CD4-positive, alpha-beta T cell (primary cell): ENCODE data around the gene TRABD2B. TPM values are rescaled to one million over a fixed set of nuclear protein-coding genes. Genes with fewer than 3 reads are reported as not detected.

Source experiments
- ATAC-seq: fragments of 200-7000 bp; cut with Tn5 transposase; one replicate; pipeline ENCODE4 v1.10.0; 2022; ENCODE audit warnings: mild to moderate bottlenecking; ENCODE audit not compliant: poor library complexity
- CTCF ChIA-PET: fragments of 350-600 bp; sonication (Branson Sonifier 250); formaldehyde crosslinking; loops from one replicate; lab custom pipeline; 2021; ENCODE audit warnings: antibody characterized with exemption, inconsistent platforms; lab: Charles Lee
- POLR2A ChIA-PET: fragments of 350-600 bp; sonication (Branson Sonifier 250); formaldehyde crosslinking; loops from one replicate; lab custom pipeline; 2021; ENCODE audit warnings: antibody characterized with exemption, inconsistent platforms; lab: Charles Lee
- DNase-seq, 14 experiments: peaks; one replicate each; pipeline ENCODE4 v3.0.0-alpha.2; 2013 to 2020; ENCODE audit warnings: mixed read lengths in 2 of 14
- H3K27ac ChIP-seq, 2 donors: one replicate each; pipeline versions ENCODE4 v1.5.1 to v1.7.0; 2013; ENCODE audit warnings: low read length in 2 of 2, low read depth in 1 of 2, mild to moderate bottlenecking in 1 of 2
- H3K27me3 ChIP-seq, 2 experiments: 1 replicate in 1 of 2; 2 replicates in 1 of 2; pipeline versions ENCODE4 v1.6.1 to v1.7.0; 2013; ENCODE audit warnings: low read length in 2 of 2, control low read depth in 1 of 2, mild to moderate bottlenecking in 1 of 2, moderate library complexity in 1 of 2; ENCODE audit not compliant: insufficient read depth in 2 of 2, control insufficient read depth in 1 of 2
- H3K36me3 ChIP-seq: one replicate; pipeline ENCODE4 v1.6.1; 2013; ENCODE audit warnings: low read length, control low read depth; ENCODE audit not compliant: insufficient read depth
- H3K4me1 ChIP-seq: one replicate; pipeline ENCODE4 v1.6.1; 2013; ENCODE audit warnings: low read length, control low read depth; ENCODE audit not compliant: insufficient read depth
- H3K4me3 ChIP-seq: one replicate; pipeline ENCODE4 v1.5.1; 2013; ENCODE audit warnings: mild to moderate bottlenecking, low read length, moderate library complexity
- H3K9me3 ChIP-seq, 2 experiments: 1 replicate in 1 of 2; 2 replicates in 1 of 2; pipeline versions ENCODE4 v1.6.1 to v1.7.0; 2013; ENCODE audit warnings: low read length in 2 of 2, mild to moderate bottlenecking in 2 of 2, control low read depth in 1 of 2, moderate library complexity in 1 of 2; ENCODE audit not compliant: control insufficient read depth in 1 of 2, insufficient read depth in 1 of 2
- H3K27ac Mint-ChIP-seq: one replicate; pipeline ENCODE4 v1.8.0; 2020; ENCODE audit warnings: mixed read lengths
- H3K27me3 Mint-ChIP-seq: one replicate; pipeline ENCODE4 v1.8.0; 2021; ENCODE audit warnings: mixed read lengths
- H3K36me3 Mint-ChIP-seq: one replicate; pipeline ENCODE4 v1.8.0; 2021; ENCODE audit warnings: low read depth, mixed read lengths
- H3K4me1 Mint-ChIP-seq: one replicate; pipeline ENCODE4 v1.8.0; 2021; ENCODE audit warnings: low read depth, mixed read lengths
- H3K4me3 Mint-ChIP-seq: one replicate; pipeline ENCODE4 v1.8.0; 2020; ENCODE audit warnings: mild to moderate bottlenecking, mixed read lengths
- H3K9me3 Mint-ChIP-seq: one replicate; pipeline ENCODE4 v1.8.0; 2020; ENCODE audit warnings: mixed read lengths
- intact Hi-C, 2 experiments: fragments of 100-400 bp; cut with DNase I in 1 of 2; cut with micrococcal nuclease in 1 of 2; formaldehyde crosslinking; loops; one replicate each; pipeline versions ENCODE4 v1.15.1 to v1.9.0; 2023 to 2025; cut with DNase I, micrococcal nuclease
- total RNA-seq, 174 experiments: library from RNA in 2 of 174; stranded (reverse) in 2 of 174; gene quantifications; one replicate each; pipeline ENCODE4 v1.2.3 and lab custom pipeline; 2021 to 2026
- TF ChIP-seq, protein P1 (sequence below): fragments of 200-600 bp; IDR thresholded peaks from one replicate; pipeline ENCODE4 v1.8.0; 2022; ENCODE audit warnings: antibody characterized with exemption, mild to moderate bottlenecking

The TRABD2B gene
- total RNA-seq, 2 experiments from 2014 or later: not detected

DNA sequence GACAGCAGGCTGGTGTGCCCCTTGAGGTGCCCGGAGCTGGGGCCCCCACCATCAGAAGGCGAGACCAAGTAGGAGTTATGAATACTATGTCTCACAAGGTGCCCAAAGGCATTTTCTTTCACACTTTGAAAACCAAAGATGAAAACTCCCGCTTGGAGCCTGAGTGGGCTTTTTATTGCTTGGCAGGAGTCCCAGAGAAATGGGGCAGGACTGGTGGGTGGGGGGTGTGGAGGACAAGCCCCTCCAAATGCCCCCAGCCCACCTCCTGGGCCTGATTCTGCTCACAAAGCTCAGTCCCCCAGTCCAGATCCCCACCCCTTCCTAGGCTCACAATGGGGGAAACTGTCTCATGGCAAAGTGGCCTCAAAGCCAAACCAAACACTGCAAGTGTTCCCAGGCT is 227.9 kb downstream of the TRABD2B start:
- ATAC-seq (no peak), DNase-seq (no peak)
- Mint-ChIP-seq H3K27me3 (peaks cover 4% of the 10 kb centered on the region), H3K36me3 (no peaks in the 10 kb centered on the region), H3K27ac (no peak overlapping the region), H3K4me3 (no peak overlapping the region), H3K4me1 (no peaks in the 10 kb centered on the region), H3K9me3 (no peaks in the 10 kb centered on the region)
- intact Hi-C loops: no loop called here
- H3K27ac ChIP-seq: no peak overlapping the region
- ChIA-PET CTCF (no interaction called here), POLR2A (no interaction called here)
- TF ChIP-seq, protein P1, sequence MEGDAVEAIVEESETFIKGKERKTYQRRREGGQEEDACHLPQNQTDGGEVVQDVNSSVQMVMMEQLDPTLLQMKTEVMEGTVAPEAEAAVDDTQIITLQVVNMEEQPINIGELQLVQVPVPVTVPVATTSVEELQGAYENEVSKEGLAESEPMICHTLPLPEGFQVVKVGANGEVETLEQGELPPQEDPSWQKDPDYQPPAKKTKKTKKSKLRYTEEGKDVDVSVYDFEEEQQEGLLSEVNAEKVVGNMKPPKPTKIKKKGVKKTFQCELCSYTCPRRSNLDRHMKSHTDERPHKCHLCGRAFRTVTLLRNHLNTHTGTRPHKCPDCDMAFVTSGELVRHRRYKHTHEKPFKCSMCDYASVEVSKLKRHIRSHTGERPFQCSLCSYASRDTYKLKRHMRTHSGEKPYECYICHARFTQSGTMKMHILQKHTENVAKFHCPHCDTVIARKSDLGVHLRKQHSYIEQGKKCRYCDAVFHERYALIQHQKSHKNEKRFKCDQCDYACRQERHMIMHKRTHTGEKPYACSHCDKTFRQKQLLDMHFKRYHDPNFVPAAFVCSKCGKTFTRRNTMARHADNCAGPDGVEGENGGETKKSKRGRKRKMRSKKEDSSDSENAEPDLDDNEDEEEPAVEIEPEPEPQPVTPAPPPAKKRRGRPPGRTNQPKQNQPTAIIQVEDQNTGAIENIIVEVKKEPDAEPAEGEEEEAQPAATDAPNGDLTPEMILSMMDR: no peak
- H3K36me3 ChIP-seq: no peaks in the 10 kb centered on the region
- peaks cover 0 to 4% of the 10 kb centered on the region in 2 experiments for H3K9me3 ChIP-seq
- H3K4me1 ChIP-seq: no peaks in the 10 kb centered on the region
- H3K27me3 ChIP-seq: no peaks in the 10 kb centered on the region
- H3K4me3 ChIP-seq: no peak overlapping the region

DNA sequence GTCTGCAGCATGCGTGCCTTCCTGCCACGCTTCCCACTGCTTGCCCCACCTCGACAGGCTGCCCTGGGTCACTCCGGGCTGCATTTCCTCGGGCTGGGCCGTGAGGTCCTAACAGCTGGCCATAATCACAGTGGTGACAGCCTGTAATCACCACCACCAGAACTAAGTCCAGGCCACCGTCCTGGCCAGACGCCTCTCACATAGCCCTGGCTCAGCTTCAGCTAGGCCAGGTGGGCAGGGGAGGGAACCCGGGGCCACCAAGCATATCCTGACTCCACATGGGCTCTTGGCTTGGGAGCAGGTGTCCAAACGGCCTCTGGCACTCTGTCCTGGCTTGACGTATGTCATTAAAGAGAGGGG is 229.5 kb downstream of the TRABD2B start:
- no peak for ATAC-seq
- POLR2A ChIA-PET: no interaction called here
- no peak for DNase-seq
- H3K27ac ChIP-seq: no peak overlapping the region
- Mint-ChIP-seq H3K27me3 (peaks cover 4% of the 10 kb centered on the region), H3K9me3 (no peaks in the 10 kb centered on the region), H3K4me1 (no peaks in the 10 kb centered on the region), H3K4me3 (no peak overlapping the region), H3K36me3 (no peaks in the 10 kb centered on the region), H3K27ac (no peak overlapping the region)
- H3K9me3 ChIP-seq: peaks cover 0 to 4% of the 10 kb centered on the region in 2 experiments
- no peak overlapping the region for H3K4me3 ChIP-seq
- H3K36me3 ChIP-seq: no peaks in the 10 kb centered on the region
- no peaks in the 10 kb centered on the region for H3K4me1 ChIP-seq
- TF ChIP-seq, protein P1: no peak
- CTCF ChIA-PET: no interaction called here
- H3K27me3 ChIP-seq: no peaks in the 10 kb centered on the region
- intact Hi-C loops: no loop called here

GRCh38 chr1:47766832-47767740 is 230.1 kb downstream of the TRABD2B start:
- Histone ChIP-seq H3K27ac (no peak overlapping the region), H3K36me3 (no peaks in the 10 kb centered on the region), H3K4me3 (no peak overlapping the region), H3K27me3 (no peaks in the 10 kb centered on the region), H3K9me3 (peaks cover 0 to 4% of the 10 kb centered on the region in 2 experiments), H3K4me1 (no peaks in the 10 kb centered on the region)
- Mint-ChIP-seq H3K36me3 (no peaks in the 10 kb centered on the region), H3K4me1 (no peaks in the 10 kb centered on the region), H3K27ac (no peak overlapping the region), H3K27me3 (peaks cover 7% of the 10 kb centered on the region), H3K4me3 (no peak overlapping the region), H3K9me3 (no peaks in the 10 kb centered on the region)
- POLR2A ChIA-PET: no interaction called here
- no peak for ATAC-seq
- CTCF ChIA-PET: no interaction called here
- DNase-seq: no peak
- TF ChIP-seq, protein P1: no peak
- intact Hi-C loops: no loop called here
